ENCODE measurements around the gene PEX10. TPM values are rescaled to one million over a fixed set of nuclear protein-coding genes. Genes with fewer than 3 reads are reported as not detected.

PEX10 gene
- total and polyA plus RNA-seq, 2 experiments from 2014 or later = 34.2 to 37.5 TPM

- H3K27ac ChIP-seq = no peak overlapping the region
- H3K4me1 ChIP-seq (ENCODE audit: low read depth) = no peaks in the 10 kb centered on the region
- no peaks in the 10 kb centered on the region for H3K36me3 ChIP-seq
- TF ChIP-seq, protein P1, sequence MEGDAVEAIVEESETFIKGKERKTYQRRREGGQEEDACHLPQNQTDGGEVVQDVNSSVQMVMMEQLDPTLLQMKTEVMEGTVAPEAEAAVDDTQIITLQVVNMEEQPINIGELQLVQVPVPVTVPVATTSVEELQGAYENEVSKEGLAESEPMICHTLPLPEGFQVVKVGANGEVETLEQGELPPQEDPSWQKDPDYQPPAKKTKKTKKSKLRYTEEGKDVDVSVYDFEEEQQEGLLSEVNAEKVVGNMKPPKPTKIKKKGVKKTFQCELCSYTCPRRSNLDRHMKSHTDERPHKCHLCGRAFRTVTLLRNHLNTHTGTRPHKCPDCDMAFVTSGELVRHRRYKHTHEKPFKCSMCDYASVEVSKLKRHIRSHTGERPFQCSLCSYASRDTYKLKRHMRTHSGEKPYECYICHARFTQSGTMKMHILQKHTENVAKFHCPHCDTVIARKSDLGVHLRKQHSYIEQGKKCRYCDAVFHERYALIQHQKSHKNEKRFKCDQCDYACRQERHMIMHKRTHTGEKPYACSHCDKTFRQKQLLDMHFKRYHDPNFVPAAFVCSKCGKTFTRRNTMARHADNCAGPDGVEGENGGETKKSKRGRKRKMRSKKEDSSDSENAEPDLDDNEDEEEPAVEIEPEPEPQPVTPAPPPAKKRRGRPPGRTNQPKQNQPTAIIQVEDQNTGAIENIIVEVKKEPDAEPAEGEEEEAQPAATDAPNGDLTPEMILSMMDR (IDR thresholded peaks at IDR 0.05; ENCODE audit: low read depth, low read length) = no peak
- no peak for DNase-seq (ENCODE audit: low read depth in 1 of 2, low spot score in 1 of 2)
- H3K4me3 ChIP-seq = no peak overlapping the region
- H3K27me3 ChIP-seq = peaks cover 51% of the 10 kb centered on the region
- no peaks in the 10 kb centered on the region for H3K9me3 ChIP-seq (ENCODE audit: low read depth)
These were observed 25.3 kb upstream of the PEX10 start for GRCh38 chr1:2437617-2438016.

- H3K9me3 ChIP-seq (ENCODE audit: low read depth) = no peaks in the 10 kb centered on the region
- H3K4me1 ChIP-seq (ENCODE audit: low read depth) = no peaks in the 10 kb centered on the region
- no peak overlapping the region for H3K4me3 ChIP-seq
- peaks cover 45% of the 10 kb centered on the region for H3K27me3 ChIP-seq
- H3K27ac ChIP-seq = no peak overlapping the region
- DNase-seq (ENCODE audit: low read depth in 1 of 2, low spot score in 1 of 2) = no peak
- H3K36me3 ChIP-seq = no peaks in the 10 kb centered on the region
- TF ChIP-seq, protein P1 (IDR thresholded peaks at IDR 0.05; ENCODE audit: low read depth, low read length) = no peak
These were observed 24.5 kb upstream of the PEX10 start for GRCh38 chr1:2436876-2437275.

DNA sequence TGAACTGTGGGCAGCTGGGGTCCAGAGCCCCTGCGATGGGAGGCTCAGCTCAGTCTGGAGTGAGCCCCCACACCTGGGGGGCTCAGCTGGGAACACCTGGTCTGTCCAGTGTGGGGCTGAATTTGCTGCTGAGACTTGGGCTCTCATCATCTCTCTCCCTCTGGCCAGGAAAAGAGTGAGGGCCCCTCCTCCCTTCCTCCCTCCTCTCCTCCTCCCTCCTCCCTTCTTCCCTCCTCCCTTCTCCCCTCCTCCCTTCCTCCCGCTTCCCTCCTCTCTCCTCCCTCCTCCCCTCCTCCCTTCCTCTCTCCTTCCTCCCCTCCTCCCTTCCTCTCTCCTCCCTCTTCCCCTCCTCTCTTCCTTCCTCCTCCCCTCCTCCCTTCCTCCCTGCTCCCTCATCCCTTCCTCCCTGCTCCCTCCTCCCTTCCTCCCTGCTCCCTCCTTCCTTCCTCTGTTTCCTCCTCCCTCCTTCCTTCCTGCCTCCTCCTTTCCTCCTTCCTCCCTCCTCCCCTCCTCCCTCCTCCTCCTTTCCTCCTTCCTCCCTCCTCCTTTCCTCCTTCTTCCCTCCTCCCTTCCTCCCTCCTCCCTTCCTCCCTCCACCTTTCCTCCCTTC is 23.5 kb upstream of the PEX10 start:
- Histone ChIP-seq H3K36me3 (no peaks in the 10 kb centered on the region), H3K9me3 (ENCODE audit: low read depth) (no peaks in the 10 kb centered on the region), H3K27ac (no peak overlapping the region), H3K4me1 (ENCODE audit: low read depth) (peaks cover 4% of the 10 kb centered on the region), H3K27me3 (peaks cover 36% of the 10 kb centered on the region), H3K4me3 (no peak overlapping the region)
- DNase-seq (ENCODE audit: low read depth in 1 of 2, low spot score in 1 of 2) = no peak
- TF ChIP-seq, protein P1 (IDR thresholded peaks at IDR 0.05; ENCODE audit: low read depth, low read length) = no peak

GRCh38 chr1:2435091-2435490 is 22.7 kb upstream of the PEX10 start:
- no peak overlapping the region for H3K4me3 ChIP-seq
- TF ChIP-seq, protein P1 (IDR thresholded peaks at IDR 0.05; ENCODE audit: low read depth, low read length) = no peak
- no peak overlapping the region for H3K27ac ChIP-seq
- peaks cover 4% of the 10 kb centered on the region for H3K4me1 ChIP-seq (ENCODE audit: low read depth)
- peaks cover 36% of the 10 kb centered on the region for H3K27me3 ChIP-seq
- H3K9me3 ChIP-seq (ENCODE audit: low read depth) = no peaks in the 10 kb centered on the region
- DNase-seq (ENCODE audit: low read depth in 1 of 2, low spot score in 1 of 2) = no peak
- no peaks in the 10 kb centered on the region for H3K36me3 ChIP-seq

DNA sequence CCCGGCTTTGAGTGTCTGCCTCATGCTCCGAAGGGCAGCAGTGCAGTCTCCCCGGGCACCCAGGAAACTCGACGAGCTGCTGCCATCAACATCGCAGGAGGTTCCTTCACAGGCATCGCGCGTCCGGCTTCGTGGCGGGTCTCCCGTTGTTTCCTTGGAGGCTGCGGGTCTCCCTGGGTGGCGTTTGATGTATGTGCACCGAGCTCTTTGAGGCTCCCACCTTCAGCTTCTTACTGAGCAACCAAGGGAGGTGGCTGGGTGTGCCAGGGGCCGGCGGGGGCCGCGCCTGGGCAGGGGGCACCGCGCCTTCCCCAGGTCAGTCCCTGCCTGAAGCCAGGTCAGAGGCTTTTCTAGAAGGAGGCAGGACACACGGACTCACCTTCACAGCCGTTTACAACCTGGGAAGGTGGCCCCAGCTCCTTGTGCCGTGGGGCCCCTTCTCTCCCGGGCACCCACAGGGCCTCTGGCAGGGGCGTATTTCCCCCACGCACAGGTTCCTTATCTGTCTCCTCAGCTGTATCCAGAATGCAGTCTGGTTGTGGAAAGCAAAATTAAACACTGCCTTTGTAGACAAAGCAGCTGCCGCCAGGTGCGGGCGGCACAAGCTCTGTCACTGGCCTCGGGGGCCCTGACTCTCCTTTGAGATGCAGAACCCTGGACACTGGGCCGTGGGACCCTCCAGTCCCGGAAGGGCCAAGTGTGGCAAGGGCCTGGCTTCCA is 21.7 kb upstream of the PEX10 start:
- no peak for DNase-seq (ENCODE audit: low read depth in 1 of 2, low spot score in 1 of 2)

More for the DNA sequence above, 21.7 kb upstream of the PEX10 start:
- H3K4me3 ChIP-seq = no peak overlapping the region
- H3K27me3 ChIP-seq = peaks cover 36% of the 10 kb centered on the region
- H3K36me3 ChIP-seq = no peaks in the 10 kb centered on the region
- TF ChIP-seq, protein P1 (IDR thresholded peaks at IDR 0.05; ENCODE audit: low read depth, low read length) = no peak
- H3K4me1 ChIP-seq (ENCODE audit: low read depth) = peaks cover 4% of the 10 kb centered on the region
- H3K27ac ChIP-seq = no peak overlapping the region
- no peaks in the 10 kb centered on the region for H3K9me3 ChIP-seq (ENCODE audit: low read depth)

All from cardiac muscle cell (in vitro differentiated cells and primary cell).